ENCODE measurements around the gene NUP54.

The NUP54 gene

GRCh38 chr4:76166480-76166879, 18.3 kb upstream of the NUP54 start:
- no peaks in the 10 kb centered on the region for H3F3A ChIP-seq (ENCODE audit: control insufficient read depth, insufficient read depth)
- no peak overlapping the region for H3K27ac ChIP-seq (ENCODE audit: low read depth, low read length)
- H3K4me3 ChIP-seq (ENCODE audit: low read length) = no peak overlapping the region
- no peak overlapping the region for H3K4me2 ChIP-seq (ENCODE audit: low read length)
- no peaks in the 10 kb centered on the region for H3K79me2 ChIP-seq (ENCODE audit: control insufficient read depth, low read length)
- no peaks in the 10 kb centered on the region for H3K4me1 ChIP-seq (ENCODE audit: control insufficient read depth, low read length)
- no peaks in the 10 kb centered on the region for H3K36me3 ChIP-seq (ENCODE audit: control insufficient read depth, low read length)
- TF ChIP-seq CTCF (IDR thresholded peaks at IDR 0.05; ENCODE audit: low read depth, low read length, poor library complexity, severe bottlenecking) (no peak), EZH2phosphoT487 (IDR thresholded peaks at IDR 0.05; ENCODE audit: borderline replicate concordance, low read length) (no peak)
- H3K27me3 ChIP-seq (ENCODE audit: control insufficient read depth, low read length) = no peaks in the 10 kb centered on the region
- H4K20me1 ChIP-seq (ENCODE audit: control insufficient read depth, insufficient read depth, low read depth, low read length) = no peaks in the 10 kb centered on the region; the same call in 1 of the 2 replicates
- H3K9me3 ChIP-seq (ENCODE audit: control insufficient read depth, insufficient read depth, low read length) = no peaks in the 10 kb centered on the region
- H3K9me2 ChIP-seq (replicated peaks; ENCODE audit: control insufficient read depth, low read length) = no peaks in the 10 kb centered on the region

DNA sequence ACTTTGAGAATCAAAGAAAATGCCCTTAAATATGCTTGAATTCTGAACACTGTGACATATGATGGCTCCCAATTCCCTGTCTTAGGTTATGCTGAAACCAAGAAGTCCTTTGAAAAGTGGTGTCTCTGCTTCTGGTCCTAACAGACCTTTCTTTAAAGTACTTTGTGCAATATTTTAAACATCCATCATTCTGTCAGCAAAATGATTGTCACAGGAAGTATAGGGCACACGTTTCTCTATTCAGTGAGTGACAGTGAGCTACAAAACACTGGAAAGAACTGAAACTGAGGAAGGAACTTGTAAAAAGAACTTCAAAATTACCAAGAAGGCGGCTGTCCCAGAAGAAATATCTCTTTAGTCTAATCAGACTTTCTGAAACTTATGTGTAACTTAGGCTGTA, 12.2 kb upstream of the NUP54 start:
- Histone ChIP-seq H3K9me3 (ENCODE audit: control insufficient read depth, insufficient read depth, low read length) (no peaks in the 10 kb centered on the region), H3K4me1 (ENCODE audit: control insufficient read depth, low read length) (0 out of 2 replicates have a peak, but pooled peaks cover 3% of the 10 kb centered on the region), H3K4me3 (ENCODE audit: low read length) (no peak overlapping the region), H3K4me2 (ENCODE audit: low read length) (no peak overlapping the region), H3F3A (ENCODE audit: control insufficient read depth, insufficient read depth) (no peaks in the 10 kb centered on the region), H3K27ac (ENCODE audit: low read depth, low read length) (no peak overlapping the region), H4K20me1 (ENCODE audit: control insufficient read depth, insufficient read depth, low read depth, low read length) (no peaks in the 10 kb centered on the region), H3K79me2 (ENCODE audit: control insufficient read depth, low read length) (no peaks in the 10 kb centered on the region), H3K36me3 (ENCODE audit: control insufficient read depth, low read length) (no peaks in the 10 kb centered on the region), H3K9me2 (replicated peaks; ENCODE audit: control insufficient read depth, low read length) (no peaks in the 10 kb centered on the region), H3K27me3 (ENCODE audit: control insufficient read depth, low read length) (no peaks in the 10 kb centered on the region)
- TF ChIP-seq EZH2phosphoT487 (IDR thresholded peaks at IDR 0.05; ENCODE audit: borderline replicate concordance, low read length) (no peak), CTCF (IDR thresholded peaks at IDR 0.05; ENCODE audit: low read depth, low read length, poor library complexity, severe bottlenecking) (no peak)

GRCh38 chr4:76156635-76157034, 8.4 kb upstream of the NUP54 start:
- Histone ChIP-seq H3K9me2 (replicated peaks; ENCODE audit: control insufficient read depth, low read length) (no peaks in the 10 kb centered on the region), H3K27me3 (ENCODE audit: control insufficient read depth, low read length) (no peaks in the 10 kb centered on the region), H3K27ac (ENCODE audit: low read depth, low read length) (no peak overlapping the region), H3K4me1 (ENCODE audit: control insufficient read depth, low read length) (0 out of 2 replicates have a peak, but pooled peaks cover 3% of the 10 kb centered on the region), H3K36me3 (ENCODE audit: control insufficient read depth, low read length) (no peaks in the 10 kb centered on the region), H3K9me3 (ENCODE audit: control insufficient read depth, insufficient read depth, low read length) (no peaks in the 10 kb centered on the region), H3K4me2 (ENCODE audit: low read length) (no peak overlapping the region), H3F3A (ENCODE audit: control insufficient read depth, insufficient read depth) (no peaks in the 10 kb centered on the region), H4K20me1 (ENCODE audit: control insufficient read depth, insufficient read depth, low read depth, low read length) (no peaks in the 10 kb centered on the region), H3K4me3 (ENCODE audit: low read length) (no peak overlapping the region), H3K79me2 (ENCODE audit: control insufficient read depth, low read length) (no peaks in the 10 kb centered on the region)
- TF ChIP-seq EZH2phosphoT487 (IDR thresholded peaks at IDR 0.05; ENCODE audit: borderline replicate concordance, low read length) (no peak), CTCF (IDR thresholded peaks at IDR 0.05; ENCODE audit: low read depth, low read length, poor library complexity, severe bottlenecking) (no peak)

Measured in DOHH2 (cell line).